ENCODE data around the gene COMMD7. TPM values are rescaled to one million over a fixed set of nuclear protein-coding genes. Genes with fewer than 3 reads are reported as not detected.

Gene COMMD7
- total RNA-seq, 1 donor from 2014 or later = 39.8 TPM

- Histone ChIP-seq H3K27me3 (ENCODE audit: low read depth) (no peaks in the 10 kb centered on the region), H3K4me1 (peaks cover 14% of the 10 kb centered on the region), H3K4me3 (no peak overlapping the region), H3K36me3 (no peaks in the 10 kb centered on the region), H3K9me3 (no peaks in the 10 kb centered on the region), H3K27ac (no peak overlapping the region)
- no peak for TF ChIP-seq CTCF (IDR thresholded peaks at IDR 0.05)
- no peak for DNase-seq
- intact Hi-C loops (cut with DNase I) = no loop called here
- no peak for ATAC-seq
These were observed 79.8 kb downstream of the COMMD7 start for GRCh38 chr20:32663335-32664011.

GRCh38 chr20:32661820-32662528, 81.3 kb downstream of the COMMD7 start:
- Histone ChIP-seq H3K4me1 (peaks cover 14% of the 10 kb centered on the region), H3K9me3 (no peaks in the 10 kb centered on the region), H3K27me3 (ENCODE audit: low read depth) (no peaks in the 10 kb centered on the region), H3K36me3 (no peaks in the 10 kb centered on the region), H3K27ac (no peak overlapping the region), H3K4me3 (no peak overlapping the region)
- no peak for DNase-seq
- no peak for ATAC-seq
- TF ChIP-seq CTCF (IDR thresholded peaks at IDR 0.05) = no peak
- intact Hi-C loops (cut with DNase I) = no loop called here

GRCh38 chr20:32660661-32661060, 82.6 kb downstream of the COMMD7 start:
- DNase-seq = no peak
- no peak for TF ChIP-seq CTCF (IDR thresholded peaks at IDR 0.05)
- Histone ChIP-seq H3K36me3 (no peaks in the 10 kb centered on the region), H3K27me3 (ENCODE audit: low read depth) (no peaks in the 10 kb centered on the region), H3K9me3 (no peaks in the 10 kb centered on the region), H3K27ac (no peak overlapping the region), H3K4me1 (peaks cover 10% of the 10 kb centered on the region), H3K4me3 (no peak overlapping the region)
- no peak for ATAC-seq
- intact Hi-C loops (cut with DNase I) = no loop called here

GRCh38 chr20:32656827-32657226, 86.4 kb downstream of the COMMD7 start:
- no peak for ATAC-seq
- Histone ChIP-seq H3K4me3 (no peak overlapping the region), H3K36me3 (no peaks in the 10 kb centered on the region), H3K27me3 (ENCODE audit: low read depth) (no peaks in the 10 kb centered on the region), H3K9me3 (no peaks in the 10 kb centered on the region), H3K27ac (no peak overlapping the region), H3K4me1 (no peaks in the 10 kb centered on the region)
- intact Hi-C loops (cut with DNase I) = loop anchor here (10.0 kb wide), 1 partner anchor 132 kb away; no protein-coding TSS in a partner anchor
- no peak for DNase-seq
- no peak for TF ChIP-seq CTCF (IDR thresholded peaks at IDR 0.05)

GRCh38 chr20:32655903-32656512, 87.3 kb downstream of the COMMD7 start:
- no peak for TF ChIP-seq CTCF (IDR thresholded peaks at IDR 0.05)
- no peaks in the 10 kb centered on the region for H3K4me1 ChIP-seq
- H3K27ac ChIP-seq = no peak overlapping the region
- no peak overlapping the region for H3K4me3 ChIP-seq
- ATAC-seq (no peak), DNase-seq (no peak)
- no peaks in the 10 kb centered on the region for H3K27me3 ChIP-seq (ENCODE audit: low read depth)
- no peaks in the 10 kb centered on the region for H3K36me3 ChIP-seq
- intact Hi-C loops (cut with DNase I) = loop anchor here (10.0 kb wide), 1 partner anchor 131 kb away; no protein-coding TSS in a partner anchor
- no peaks in the 10 kb centered on the region for H3K9me3 ChIP-seq

Data from lower lobe of right lung (tissue), 2 donors.